ENCODE data around the gene TNFRSF1A. TPM values are rescaled to one million over a fixed set of nuclear protein-coding genes. Genes with fewer than 3 reads are reported as not detected.

Gene TNFRSF1A
- total and polyA plus RNA-seq, 2 of the 13 experiments (the other 11 are each of a cell fraction or from before 2014, with no cell fraction given): 41.5 to 61.2 TPM

GRCh38 chr12:6280672-6281071 lies 61.2 kb downstream of the TNFRSF1A start (continued):
- no peak for TF ChIP-seq RXRB (CRISPR knock-in tag; IDR thresholded peaks at IDR 0.05; ENCODE audit: borderline replicate concordance)
- no peak for TF ChIP-seq XRCC5 (optimal IDR thresholded peaks at IDR 0.05; ENCODE audit: low read length)
- TF ChIP-seq ZNF138 (CRISPR knock-in tag; IDR thresholded peaks at IDR 0.05; ENCODE audit: low read depth): no peak
- TF ChIP-seq SKIL (CRISPR knock-in tag; IDR thresholded peaks at IDR 0.05; ENCODE audit: borderline replicate concordance): no peak
- TF ChIP-seq ZNF772 (CRISPR knock-in tag; IDR thresholded peaks at IDR 0.05): no peak
- no peak for TF ChIP-seq EP300 (IDR thresholded peaks at IDR 0.05; ENCODE audit: low read depth in 2 of 2, low read length in 2 of 2)
- no peak for TF ChIP-seq EP300 (CRISPR knock-in tag; IDR thresholded peaks at IDR 0.05; ENCODE audit: borderline replicate concordance)
- TF ChIP-seq PREB (CRISPR knock-in tag; IDR thresholded peaks at IDR 0.05): no peak
- TF ChIP-seq JUNB (CRISPR knock-in tag; IDR thresholded peaks at IDR 0.05; ENCODE audit: borderline replicate concordance): no peak
- no peak for TF ChIP-seq ZBTB25 (CRISPR knock-in tag; IDR thresholded peaks at IDR 0.05)
